ENCODE measurements around the gene SVBP.
"Not testable (repeated sequence)": the region's sequence is repeated elsewhere in the genome, so short reads cannot be mapped to it uniquely, and the experiment has no call there.

Gene SVBP

DNA sequence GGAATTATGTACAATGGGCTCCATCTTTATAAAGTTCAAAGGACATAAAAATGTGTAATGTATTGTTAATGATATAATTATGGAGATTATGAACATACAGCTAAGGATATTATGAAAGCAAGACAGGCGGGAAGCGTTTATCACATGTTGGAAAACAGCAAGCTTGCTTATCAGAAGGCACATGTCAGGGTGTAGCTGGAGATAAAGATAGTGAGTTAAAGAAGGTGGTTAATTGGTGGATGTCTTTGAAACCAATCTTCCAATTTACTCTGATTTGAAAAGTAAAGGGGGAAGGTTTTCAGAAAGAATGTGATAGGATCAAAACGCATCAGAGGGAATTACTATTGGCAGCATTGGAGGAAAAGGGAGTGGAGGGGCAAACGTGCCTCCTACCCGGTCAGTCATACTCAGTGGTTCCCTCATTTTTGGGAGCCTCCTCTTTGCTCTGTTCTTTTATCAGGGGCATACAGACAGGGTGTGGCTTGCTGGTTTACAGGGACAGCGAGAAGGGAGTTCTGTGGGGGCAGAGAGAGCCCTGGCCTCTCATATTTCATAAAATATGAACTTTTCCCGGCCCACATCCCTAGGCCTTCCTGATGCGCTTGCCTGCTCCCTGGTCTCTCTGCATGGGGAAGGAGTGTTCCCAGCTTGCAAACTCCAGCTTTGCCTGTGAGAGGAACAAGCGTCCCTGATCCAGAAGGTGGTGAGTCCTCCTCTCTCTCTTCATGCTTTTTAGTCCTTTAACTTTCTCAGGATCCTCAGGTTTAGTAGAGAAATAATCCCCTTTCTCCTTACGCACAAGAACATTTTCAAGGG is 8.0 kb upstream of the SVBP start:
- DNase-seq: no peak
- Histone ChIP-seq H3K27me3 (replicated peaks; ENCODE audit: control insufficient read depth, insufficient read depth, low read length, poor library complexity, severe bottlenecking) (no peaks in the 10 kb centered on the region), H3K36me3 (ENCODE audit: control insufficient read depth, insufficient read depth, low read length) (no peaks in the 10 kb centered on the region), H3K27ac (ENCODE audit: insufficient read depth, low read length, poor library complexity, severe bottlenecking) (no peak overlapping the region), H3K4me1 (ENCODE audit: control insufficient read depth, insufficient read depth, low read length, poor library complexity, severe bottlenecking) (no peaks in the 10 kb centered on the region), H3K9me3 (ENCODE audit: control insufficient read depth, low read length) (no peaks in the 10 kb centered on the region), H3K4me3 (ENCODE audit: insufficient read depth, low read depth, low read length, poor library complexity, severe bottlenecking) (no peak overlapping the region)

DNA sequence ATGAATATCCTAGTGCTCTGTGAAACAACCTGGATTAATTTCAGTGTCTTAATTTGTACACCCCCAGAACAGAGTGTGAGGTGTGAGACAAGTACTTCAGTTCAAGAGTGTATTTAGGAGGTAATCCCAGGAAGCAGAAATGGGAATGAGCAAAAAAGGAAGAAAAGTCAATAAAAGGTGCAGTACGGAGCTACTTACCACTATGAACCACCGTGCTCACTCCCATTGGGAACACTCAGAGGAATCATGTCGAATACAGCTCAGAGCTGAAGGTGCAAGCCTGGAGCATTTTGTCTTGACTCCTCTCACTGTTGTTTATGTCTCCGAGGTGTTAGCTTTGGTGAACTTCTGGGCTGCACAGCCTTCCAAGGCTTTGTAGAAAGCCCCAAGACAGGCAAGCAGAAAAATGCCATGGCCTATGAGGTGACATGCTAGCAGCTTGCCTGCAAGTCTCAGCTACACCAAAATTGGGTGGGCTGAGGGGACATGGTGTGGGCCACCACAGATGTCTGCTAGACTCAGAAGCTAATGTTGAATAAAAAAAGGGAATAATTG is 7.4 kb upstream of the SVBP start:
- no peaks in the 10 kb centered on the region for H3K36me3 ChIP-seq (ENCODE audit: control insufficient read depth, insufficient read depth, low read length)
- H3K27ac ChIP-seq (ENCODE audit: insufficient read depth, low read length, poor library complexity, severe bottlenecking): no peak overlapping the region
- no peak for DNase-seq
- no peaks in the 10 kb centered on the region for H3K4me1 ChIP-seq (ENCODE audit: control insufficient read depth, insufficient read depth, low read length, poor library complexity, severe bottlenecking)
- H3K4me3 ChIP-seq (ENCODE audit: insufficient read depth, low read depth, low read length, poor library complexity, severe bottlenecking): no peak overlapping the region
- no peaks in the 10 kb centered on the region for H3K27me3 ChIP-seq (replicated peaks; ENCODE audit: control insufficient read depth, insufficient read depth, low read length, poor library complexity, severe bottlenecking)
- no peaks in the 10 kb centered on the region for H3K9me3 ChIP-seq (ENCODE audit: control insufficient read depth, low read length)

DNA sequence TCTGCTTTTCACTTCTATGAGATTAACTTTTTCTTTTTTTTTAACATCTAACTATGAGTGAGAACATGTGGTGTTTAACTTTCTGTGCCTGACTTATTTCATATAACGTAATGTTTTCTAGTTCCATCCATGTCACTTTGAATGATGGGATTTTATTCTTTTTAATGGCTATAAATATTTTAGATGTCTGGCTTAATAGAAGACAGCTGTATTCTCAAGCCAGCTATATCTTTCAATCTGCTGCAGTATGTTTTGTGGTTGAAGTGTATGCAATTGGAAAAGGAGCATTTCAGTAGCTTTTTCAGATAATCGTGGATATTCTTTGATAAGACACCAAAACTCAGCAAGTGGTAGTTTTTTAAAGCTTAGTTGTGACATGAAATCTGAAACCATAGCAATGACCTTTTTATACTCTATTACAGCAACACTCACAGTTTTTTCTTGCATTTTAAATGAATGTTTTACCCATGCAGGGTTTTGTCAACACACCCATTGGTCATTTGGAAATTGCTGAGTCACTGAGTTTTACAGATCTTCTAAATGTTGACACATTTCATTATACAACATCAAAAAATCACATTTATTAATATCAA is 5.7 kb upstream of the SVBP start:
- DNase-seq: no peak
- H3K27ac ChIP-seq (ENCODE audit: insufficient read depth, low read length, poor library complexity, severe bottlenecking): no peak overlapping the region
- no peaks in the 10 kb centered on the region for H3K9me3 ChIP-seq (ENCODE audit: control insufficient read depth, low read length)
- H3K27me3 ChIP-seq (replicated peaks; ENCODE audit: control insufficient read depth, insufficient read depth, low read length, poor library complexity, severe bottlenecking): no peaks in the 10 kb centered on the region
- peaks cover 3% of the 10 kb centered on the region for H3K4me1 ChIP-seq (ENCODE audit: control insufficient read depth, insufficient read depth, low read length, poor library complexity, severe bottlenecking)
- no peaks in the 10 kb centered on the region for H3K36me3 ChIP-seq (ENCODE audit: control insufficient read depth, insufficient read depth, low read length)
- no peak overlapping the region for H3K4me3 ChIP-seq (ENCODE audit: insufficient read depth, low read depth, low read length, poor library complexity, severe bottlenecking)

DNA sequence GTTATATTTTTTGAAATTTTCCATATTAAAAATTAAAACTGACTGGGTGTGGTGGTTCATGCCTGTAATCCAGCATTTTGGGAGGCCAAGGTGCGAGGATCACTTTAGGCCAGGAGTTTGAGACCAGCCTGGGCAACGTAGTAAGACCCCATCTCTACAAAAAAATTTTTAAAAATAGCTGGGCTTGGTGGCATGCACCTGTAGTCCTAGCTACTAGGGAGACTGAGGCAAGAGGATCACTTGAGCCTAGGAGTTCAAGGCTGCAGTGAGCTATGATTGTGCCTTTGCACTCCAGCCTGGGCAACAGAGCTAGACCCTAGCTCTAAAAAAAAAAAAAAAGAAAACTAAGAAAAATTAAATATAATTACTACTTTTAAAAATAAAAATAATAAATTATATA is 4.5 kb upstream of the SVBP start:
- Histone ChIP-seq H3K4me3 (ENCODE audit: insufficient read depth, low read depth, low read length, poor library complexity, severe bottlenecking) (no peak overlapping the region), H3K36me3 (ENCODE audit: control insufficient read depth, insufficient read depth, low read length) (no peaks in the 10 kb centered on the region), H3K9me3 (ENCODE audit: control insufficient read depth, low read length) (no peaks in the 10 kb centered on the region), H3K27me3 (replicated peaks; ENCODE audit: control insufficient read depth, insufficient read depth, low read length, poor library complexity, severe bottlenecking) (no peaks in the 10 kb centered on the region), H3K27ac (ENCODE audit: insufficient read depth, low read length, poor library complexity, severe bottlenecking) (no peak overlapping the region), H3K4me1 (ENCODE audit: control insufficient read depth, insufficient read depth, low read length, poor library complexity, severe bottlenecking) (peaks cover 9% of the 10 kb centered on the region)
- no peak for DNase-seq

DNA sequence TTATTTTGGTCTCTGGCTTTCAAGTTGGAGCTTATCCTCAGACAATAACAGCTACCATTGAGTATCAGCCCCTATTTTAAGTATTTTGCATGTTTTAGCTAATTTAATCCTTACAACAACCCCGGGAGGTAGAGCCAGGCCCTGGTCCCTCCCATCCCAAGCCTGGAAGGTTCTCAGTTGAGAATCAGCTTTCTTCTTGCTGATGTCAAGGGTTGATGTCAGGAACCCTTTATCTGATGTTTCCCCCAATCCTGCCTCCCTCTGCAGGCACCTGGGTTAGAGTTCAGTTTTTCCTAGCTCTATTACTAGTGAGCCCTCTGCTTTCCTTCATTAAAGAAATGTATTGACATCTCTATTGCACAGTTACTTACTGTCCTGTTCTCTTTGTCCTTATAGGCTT is 3.6 kb upstream of the SVBP start:
- H3K27me3 ChIP-seq (replicated peaks; ENCODE audit: control insufficient read depth, insufficient read depth, low read length, poor library complexity, severe bottlenecking): no peaks in the 10 kb centered on the region
- no peak overlapping the region for H3K27ac ChIP-seq (ENCODE audit: insufficient read depth, low read length, poor library complexity, severe bottlenecking)
- H3K9me3 ChIP-seq (ENCODE audit: control insufficient read depth, low read length): no peaks in the 10 kb centered on the region
- H3K36me3 ChIP-seq (ENCODE audit: control insufficient read depth, insufficient read depth, low read length): no peaks in the 10 kb centered on the region
- no peak overlapping the region for H3K4me3 ChIP-seq (ENCODE audit: insufficient read depth, low read depth, low read length, poor library complexity, severe bottlenecking)
- DNase-seq: no peak
- H3K4me1 ChIP-seq (ENCODE audit: control insufficient read depth, insufficient read depth, low read length, poor library complexity, severe bottlenecking): peaks cover 15% of the 10 kb centered on the region

DNA sequence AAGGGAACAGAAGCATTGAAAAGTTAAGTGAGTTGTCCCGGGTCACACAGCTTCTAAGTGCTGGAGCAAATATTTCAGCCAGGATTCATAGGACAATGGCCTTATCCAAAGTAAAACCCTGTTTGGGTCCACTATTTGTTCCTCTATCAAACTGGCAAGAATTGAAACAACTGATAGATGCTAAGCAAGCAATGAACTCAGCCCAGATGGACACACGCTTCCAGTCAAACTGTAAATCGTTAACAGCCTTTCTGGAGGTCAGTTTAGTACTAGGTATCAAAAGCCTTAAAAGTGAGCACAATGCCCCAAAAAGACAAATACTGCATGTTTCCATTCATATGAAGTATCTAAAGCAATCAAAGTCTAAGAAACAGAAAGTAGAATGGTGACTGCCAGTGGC is 779 bp upstream of the SVBP start:
- Histone ChIP-seq H3K4me3 (ENCODE audit: insufficient read depth, low read depth, low read length, poor library complexity, severe bottlenecking) (no peak overlapping the region), H3K27me3 (replicated peaks; ENCODE audit: control insufficient read depth, insufficient read depth, low read length, poor library complexity, severe bottlenecking) (no peaks in the 10 kb centered on the region), H3K4me1 (ENCODE audit: control insufficient read depth, insufficient read depth, low read length, poor library complexity, severe bottlenecking) (peaks cover 16% of the 10 kb centered on the region), H3K27ac (ENCODE audit: insufficient read depth, low read length, poor library complexity, severe bottlenecking) (no peak overlapping the region), H3K9me3 (ENCODE audit: control insufficient read depth, low read length) (no peaks in the 10 kb centered on the region), H3K36me3 (ENCODE audit: control insufficient read depth, insufficient read depth, low read length) (no peaks in the 10 kb centered on the region)
- DNase-seq: no peak

DNA sequence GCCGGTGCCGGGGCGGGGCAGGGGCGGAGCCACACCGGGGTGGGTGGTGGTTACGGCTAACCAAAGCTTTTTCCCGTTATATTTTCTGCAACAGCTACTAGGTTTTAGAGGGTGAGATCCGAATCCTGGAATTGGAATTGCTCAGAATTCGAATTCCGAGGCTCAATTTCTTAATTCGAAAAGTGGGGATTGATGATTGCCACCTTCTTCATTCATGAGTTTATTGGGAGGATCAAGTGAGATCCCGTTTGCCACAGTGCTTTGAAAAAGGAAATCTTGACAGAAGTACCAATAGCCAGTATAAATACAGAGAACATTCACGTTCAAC is 207 bp upstream of the SVBP start:
- no peaks in the 10 kb centered on the region for H3K27me3 ChIP-seq (replicated peaks; ENCODE audit: control insufficient read depth, insufficient read depth, low read length, poor library complexity, severe bottlenecking)
- peaks cover 16% of the 10 kb centered on the region for H3K4me1 ChIP-seq (ENCODE audit: control insufficient read depth, insufficient read depth, low read length, poor library complexity, severe bottlenecking)
- DNase-seq: no peak
- H3K9me3 ChIP-seq (ENCODE audit: control insufficient read depth, low read length): no peaks in the 10 kb centered on the region
- H3K36me3 ChIP-seq (ENCODE audit: control insufficient read depth, insufficient read depth, low read length): no peaks in the 10 kb centered on the region
- peak overlapping the region; percentile 92 for H3K27ac ChIP-seq (ENCODE audit: insufficient read depth, low read length, poor library complexity, severe bottlenecking)
- H3K4me3 ChIP-seq (ENCODE audit: insufficient read depth, low read depth, low read length, poor library complexity, severe bottlenecking): peak overlapping the region; percentile 94

DNA sequence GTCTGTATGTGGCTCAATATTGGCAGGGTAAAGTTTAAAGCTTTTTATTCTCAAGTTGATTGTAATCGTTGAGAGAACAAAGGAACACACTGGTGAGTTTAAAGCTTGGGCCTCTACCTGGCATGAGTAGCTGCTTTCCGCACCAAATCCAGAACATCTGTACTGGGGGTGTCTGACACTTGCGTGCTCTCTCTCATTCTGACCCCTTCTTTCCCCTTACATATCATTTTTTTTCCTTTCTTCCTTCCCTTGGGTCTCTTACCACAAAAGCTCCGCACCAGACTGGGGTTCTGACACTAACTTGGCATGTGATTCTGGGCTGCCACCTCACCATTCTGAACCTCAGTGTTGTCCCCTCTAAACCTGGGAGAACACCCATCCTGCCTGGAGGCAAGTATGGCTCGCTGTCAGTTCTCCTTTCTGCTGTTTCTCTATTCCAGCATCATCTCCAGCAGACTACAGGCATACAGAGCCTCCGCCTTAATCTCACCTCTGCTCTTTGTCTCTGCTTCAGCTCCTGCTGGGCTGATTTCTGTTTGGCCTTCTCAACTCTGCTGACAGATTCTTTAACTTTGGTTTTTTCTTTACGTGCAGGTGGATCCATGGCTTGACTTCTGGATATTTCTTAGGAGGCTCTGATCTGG is 1.1 kb downstream of the SVBP start:
- Histone ChIP-seq H3K4me3 (ENCODE audit: insufficient read depth, low read depth, low read length, poor library complexity, severe bottlenecking) (peak overlapping the region; percentile 94), H3K27me3 (replicated peaks; ENCODE audit: control insufficient read depth, insufficient read depth, low read length, poor library complexity, severe bottlenecking) (no peaks in the 10 kb centered on the region), H3K36me3 (ENCODE audit: control insufficient read depth, insufficient read depth, low read length) (no peaks in the 10 kb centered on the region), H3K4me1 (ENCODE audit: control insufficient read depth, insufficient read depth, low read length, poor library complexity, severe bottlenecking) (peaks cover 16% of the 10 kb centered on the region), H3K27ac (ENCODE audit: insufficient read depth, low read length, poor library complexity, severe bottlenecking) (peak overlapping the region; percentile 92), H3K9me3 (ENCODE audit: control insufficient read depth, low read length) (no peaks in the 10 kb centered on the region)
- DNase-seq: no peak

DNA sequence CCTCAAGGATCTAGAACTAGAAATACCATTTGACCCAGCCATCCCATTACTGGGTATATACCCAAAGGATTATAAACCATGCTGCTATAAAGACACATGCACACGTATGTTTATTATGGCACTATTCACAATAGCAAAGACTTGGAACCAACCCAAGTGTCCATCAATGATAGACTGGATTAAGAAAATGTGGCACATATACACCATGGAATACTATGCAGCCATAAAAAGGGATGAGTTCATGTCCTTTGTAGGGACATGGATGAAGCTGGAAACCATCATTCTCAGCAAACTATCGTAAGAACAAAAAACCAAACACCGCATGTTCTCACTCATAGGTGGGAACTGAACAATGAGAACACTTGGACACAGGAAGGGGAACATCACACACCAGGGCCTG is 2.4 kb downstream of the SVBP start:
- not testable (repeated sequence) for H3K36me3 ChIP-seq (ENCODE audit: control insufficient read depth, insufficient read depth, low read length); DNase-seq; H3K27ac ChIP-seq (ENCODE audit: insufficient read depth, low read length, poor library complexity, severe bottlenecking); H3K9me3 ChIP-seq (ENCODE audit: control insufficient read depth, low read length); H3K4me3 ChIP-seq (ENCODE audit: insufficient read depth, low read depth, low read length, poor library complexity, severe bottlenecking); H3K27me3 ChIP-seq (replicated peaks; ENCODE audit: control insufficient read depth, insufficient read depth, low read length, poor library complexity, severe bottlenecking)
- H3K4me1 ChIP-seq (ENCODE audit: control insufficient read depth, insufficient read depth, low read length, poor library complexity, severe bottlenecking): peaks cover 16% of the 10 kb centered on the region

DNA sequence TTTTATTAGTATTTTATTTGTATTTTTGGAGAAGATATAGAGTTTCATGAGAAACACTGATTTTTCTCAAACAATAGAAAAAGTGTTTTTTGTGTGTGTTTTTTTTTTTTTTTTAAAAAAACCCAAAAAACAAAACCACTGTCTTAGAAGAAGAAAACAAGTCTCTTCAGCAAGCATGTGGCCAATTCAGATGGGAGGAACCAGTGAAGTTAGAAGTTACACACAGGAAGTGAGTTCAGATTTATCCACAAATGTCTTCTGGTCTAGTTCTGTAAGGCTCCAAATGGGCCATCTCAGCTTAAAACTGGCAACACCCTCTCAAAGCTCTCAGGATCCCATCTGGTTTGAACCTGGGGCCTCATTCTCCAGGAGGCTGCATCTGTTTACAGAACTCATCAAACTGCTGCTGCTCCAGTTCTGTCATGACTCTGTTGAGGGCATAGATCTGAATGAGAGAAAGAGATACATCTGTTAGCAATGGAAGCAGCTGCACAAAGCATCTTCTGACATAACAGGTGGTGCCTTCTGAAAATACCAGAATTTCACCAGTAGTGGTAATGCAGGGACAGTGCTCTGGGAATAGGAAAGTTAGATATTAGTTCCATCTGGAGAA is 10.0 kb downstream of the SVBP start:
- H3K4me3 ChIP-seq (ENCODE audit: insufficient read depth, low read depth, low read length, poor library complexity, severe bottlenecking): no peak overlapping the region
- no peaks in the 10 kb centered on the region for H3K4me1 ChIP-seq (ENCODE audit: control insufficient read depth, insufficient read depth, low read length, poor library complexity, severe bottlenecking)
- H3K27ac ChIP-seq (ENCODE audit: insufficient read depth, low read length, poor library complexity, severe bottlenecking): no peak overlapping the region
- no peak for DNase-seq
- H3K9me3 ChIP-seq (ENCODE audit: control insufficient read depth, low read length): no peaks in the 10 kb centered on the region
- no peaks in the 10 kb centered on the region for H3K27me3 ChIP-seq (replicated peaks; ENCODE audit: control insufficient read depth, insufficient read depth, low read length, poor library complexity, severe bottlenecking)
- H3K36me3 ChIP-seq (ENCODE audit: control insufficient read depth, insufficient read depth, low read length): no peaks in the 10 kb centered on the region

Data from effector memory CD4-positive, alpha-beta T cell (primary cell).